Measurements from ENCODE around the gene TNIP2. TPM values are rescaled to one million over a fixed set of nuclear protein-coding genes. Genes with fewer than 3 reads are reported as not detected.

The TNIP2 gene
- total RNA-seq, 2 experiments from 2014 or later, result 26.2 to 32.1 TPM

- ChIA-PET CTCF (ENCODE audit: unreplicated experiment) (no interaction called here), POLR2A (no interaction called here)
- no peak for DNase-seq (ENCODE audit: low spot score)
- no peaks in the 10 kb centered on the region for H4K20me1 ChIP-seq (ENCODE audit: insufficient read depth, low read length)
- H3K4me2 ChIP-seq (ENCODE audit: low read length), result no peak overlapping the region
- H3K36me3 ChIP-seq (ENCODE audit: insufficient read depth, low read length), result no peaks in the 10 kb centered on the region
- no peak overlapping the region for H3K27ac ChIP-seq (ENCODE audit: low read depth, low read length, poor library complexity, severe bottlenecking)
- peaks cover 6% of the 10 kb centered on the region; the same call in 1 of the 2 replicates for H3K79me2 ChIP-seq (ENCODE audit: insufficient read depth, low read depth, low read length)
- intact Hi-C loops (cut with micrococcal nuclease; ENCODE audit: unreplicated experiment), result no loop called here
- no peaks in the 10 kb centered on the region for H3K9me3 ChIP-seq (ENCODE audit: low read length)
- no peaks in the 10 kb centered on the region for H3K9me2 ChIP-seq (ENCODE audit: insufficient read depth, low read length)
- H2AFZ ChIP-seq (ENCODE audit: low read length), result no peak overlapping the region
- no peak overlapping the region for H3K4me3 ChIP-seq (ENCODE audit: low read depth, low read length, poor library complexity, severe bottlenecking)
- peaks cover 18% of the 10 kb centered on the region for H3K4me1 ChIP-seq (ENCODE audit: insufficient read depth, low read length, poor library complexity, severe bottlenecking)
- TF ChIP-seq EZH2phosphoT487 (IDR thresholded peaks at IDR 0.05; ENCODE audit: borderline replicate concordance, low read depth, low read length), result no peak
- TF ChIP-seq CTCF (conservative IDR thresholded peaks at IDR 0.05; ENCODE audit: low read length), result no peak
- no TSS peak for BruUV-seq (replicated peaks)
These were observed 2.7 kb downstream of the TNIP2 start for GRCh38 chr4:2753436-2753835.

- Histone ChIP-seq H2AFZ (ENCODE audit: low read length) (no peak overlapping the region), H3K27ac (ENCODE audit: low read depth, low read length, poor library complexity, severe bottlenecking) (no peak overlapping the region), H4K20me1 (ENCODE audit: insufficient read depth, low read length) (no peaks in the 10 kb centered on the region), H3K9me2 (ENCODE audit: insufficient read depth, low read length) (no peaks in the 10 kb centered on the region), H3K4me3 (ENCODE audit: low read depth, low read length, poor library complexity, severe bottlenecking) (no peak overlapping the region), H3K36me3 (ENCODE audit: insufficient read depth, low read length) (peaks cover 18% of the 10 kb centered on the region; the same call in 1 of the 2 replicates), H3K9me3 (ENCODE audit: low read length) (no peaks in the 10 kb centered on the region), H3K4me2 (ENCODE audit: low read length) (no peak overlapping the region), H3K79me2 (ENCODE audit: insufficient read depth, low read depth, low read length) (peaks cover 6% of the 10 kb centered on the region; the same call in 1 of the 2 replicates), H3K4me1 (ENCODE audit: insufficient read depth, low read length, poor library complexity, severe bottlenecking) (peaks cover 39% of the 10 kb centered on the region)
- ChIA-PET POLR2A (no interaction called here), CTCF (ENCODE audit: unreplicated experiment) (no interaction called here)
- no peak for DNase-seq (ENCODE audit: low spot score)
- intact Hi-C loops (cut with micrococcal nuclease; ENCODE audit: unreplicated experiment), result no loop called here
- no peak for TF ChIP-seq CTCF (conservative IDR thresholded peaks at IDR 0.05; ENCODE audit: low read length)
- BruUV-seq (replicated peaks), result no TSS peak
These were observed 5.2 kb downstream of the TNIP2 start for GRCh38 chr4:2750719-2751605.
